Measurements from ENCODE around the gene PEA15.

DNA sequence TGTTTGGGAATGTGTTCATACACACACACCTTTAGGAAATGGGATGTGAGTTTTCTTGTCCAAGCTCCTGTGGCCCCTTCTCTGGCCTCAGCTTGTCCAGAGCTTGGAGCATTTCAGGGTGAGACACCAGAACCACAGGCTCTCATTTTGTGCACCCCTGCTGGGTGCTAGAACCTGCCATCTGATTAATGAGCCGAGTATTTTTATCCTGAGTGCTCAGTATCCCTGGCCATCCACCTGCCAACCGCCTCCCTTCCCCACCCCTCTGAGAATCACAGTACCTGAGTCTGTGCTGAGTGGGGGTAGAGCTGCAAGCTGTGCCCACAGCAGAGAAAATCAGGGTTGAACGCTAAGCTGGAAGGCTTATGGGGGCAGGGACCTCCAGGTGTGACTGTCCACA lies 13.4 kb upstream of the PEA15 start:
- TF ChIP-seq SUZ12 (IDR thresholded peaks at IDR 0.05; ENCODE audit: extremely low read depth, insufficient read depth, insufficient read length) (no peak), YY1 (IDR thresholded peaks at IDR 0.05; ENCODE audit: insufficient read depth, insufficient read length) (no peak)

Data from NT2/D1 (cell line).